Activated naive CD4-positive, alpha-beta T cell treated with anti-CD3 and anti-CD28 coated beads for 36 hours (primary cell): ENCODE results near the gene SNAP29. TPM values are rescaled to one million over a fixed set of nuclear protein-coding genes. Genes with fewer than 3 reads are reported as not detected.

Experiments
- CTCF ChIA-PET: fragments of 350-600 bp; sonication (Branson Sonifier 250); formaldehyde crosslinking; loops from one replicate; lab custom pipeline; 2021; ENCODE audit warnings: antibody characterized with exemption; lab: Charles Lee
- DNase-seq: peaks from one replicate; pipeline ENCODE4 v3.0.0-alpha.2; 2020
- H3K27ac Mint-ChIP-seq: one replicate; pipeline ENCODE4 v1.8.0; 2021; ENCODE audit warnings: mild to moderate bottlenecking, mixed read lengths
- H3K27me3 Mint-ChIP-seq: one replicate; pipeline ENCODE4 v1.8.0; 2021; ENCODE audit warnings: low read depth, mixed read lengths
- H3K36me3 Mint-ChIP-seq: one replicate; pipeline ENCODE4 v1.8.0; 2021; ENCODE audit warnings: low read depth, mixed read lengths
- H3K4me1 Mint-ChIP-seq: one replicate; pipeline ENCODE4 v1.8.0; 2021; ENCODE audit warnings: low read depth, mixed read lengths
- H3K4me3 Mint-ChIP-seq: one replicate; pipeline ENCODE4 v1.8.0; 2021; ENCODE audit warnings: mild to moderate bottlenecking, moderate library complexity, mixed read lengths
- H3K9me3 Mint-ChIP-seq: one replicate; pipeline ENCODE4 v1.8.0; 2021; ENCODE audit warnings: mixed read lengths
- intact Hi-C: fragments of 100-400 bp; cut with micrococcal nuclease; formaldehyde crosslinking; loops from one replicate; pipeline ENCODE4 v1.15.1; 2023
- total RNA-seq, 2 experiments: library from RNA; stranded (reverse); gene quantifications; one replicate each; pipeline ENCODE4 v1.2.3, GENCODE V29; 2021

Gene SNAP29
- total RNA-seq, 2 experiments from 2014 or later = 22.1 to 24.2 TPM

DNA sequence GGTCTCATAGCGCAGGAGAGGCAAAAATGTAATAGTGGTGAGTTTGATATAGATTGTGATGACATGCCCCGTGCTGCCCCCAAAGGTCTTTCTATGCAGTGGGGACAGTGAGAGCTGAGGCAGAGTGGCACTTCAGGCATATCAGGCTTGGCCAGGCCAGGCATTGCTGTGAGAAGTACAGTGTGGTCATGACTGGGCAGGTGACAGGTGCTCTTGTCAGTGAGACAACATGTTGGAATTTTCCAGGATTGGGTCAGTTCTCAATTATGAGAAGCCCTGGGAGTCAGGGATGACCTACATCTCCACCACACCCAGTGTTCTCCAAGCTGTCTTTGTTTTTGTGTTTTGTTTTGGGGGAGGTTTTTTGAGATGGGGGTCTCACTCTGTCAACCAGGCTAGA, 3.7 kb downstream of the SNAP29 start:
- H3K36me3 Mint-ChIP-seq = peaks cover 8% of the 10 kb centered on the region
- no peak for DNase-seq
- CTCF ChIA-PET = interaction anchor here (1.0 kb wide), 1 partner anchor 59 kb away, joined by 4 read pairs; no protein-coding TSS in a partner anchor
- no peak overlapping the region for H3K4me3 Mint-ChIP-seq
- H3K4me1 Mint-ChIP-seq = peaks cover 39% of the 10 kb centered on the region
- intact Hi-C loops = no loop called here
- H3K27ac Mint-ChIP-seq = no peak overlapping the region
- H3K27me3 Mint-ChIP-seq = no peaks in the 10 kb centered on the region
- no peaks in the 10 kb centered on the region for H3K9me3 Mint-ChIP-seq

DNA sequence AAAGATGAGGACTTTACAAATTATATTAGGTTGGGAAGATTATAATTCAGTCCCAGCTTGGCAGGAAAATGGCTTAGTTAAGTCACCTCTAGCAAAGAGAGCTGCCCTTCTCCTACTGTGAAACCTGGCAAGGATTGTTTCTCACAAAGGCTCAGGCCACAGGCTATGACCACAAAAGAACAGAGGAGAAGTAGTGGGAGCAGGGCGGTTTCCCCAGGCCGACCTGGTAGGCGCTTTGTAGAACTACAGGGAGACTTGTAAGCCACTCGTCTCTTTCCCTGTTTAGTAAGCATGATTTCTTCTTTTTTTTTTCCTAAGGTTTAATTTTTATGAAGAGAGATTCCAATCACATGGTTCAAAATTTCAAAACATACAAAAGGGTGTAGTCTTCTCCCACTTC, 4.6 kb downstream of the SNAP29 start:
- H3K4me3 Mint-ChIP-seq = no peak overlapping the region
- intact Hi-C loops = no loop called here
- no peak for DNase-seq
- no peak overlapping the region for H3K27ac Mint-ChIP-seq
- CTCF ChIA-PET = interaction anchor here (1.0 kb wide), 1 partner anchor 59 kb away, joined by 4 read pairs; no protein-coding TSS in a partner anchor
- no peaks in the 10 kb centered on the region for H3K27me3 Mint-ChIP-seq
- peaks cover 8% of the 10 kb centered on the region for H3K36me3 Mint-ChIP-seq
- no peaks in the 10 kb centered on the region for H3K9me3 Mint-ChIP-seq
- peaks cover 34% of the 10 kb centered on the region for H3K4me1 Mint-ChIP-seq

DNA sequence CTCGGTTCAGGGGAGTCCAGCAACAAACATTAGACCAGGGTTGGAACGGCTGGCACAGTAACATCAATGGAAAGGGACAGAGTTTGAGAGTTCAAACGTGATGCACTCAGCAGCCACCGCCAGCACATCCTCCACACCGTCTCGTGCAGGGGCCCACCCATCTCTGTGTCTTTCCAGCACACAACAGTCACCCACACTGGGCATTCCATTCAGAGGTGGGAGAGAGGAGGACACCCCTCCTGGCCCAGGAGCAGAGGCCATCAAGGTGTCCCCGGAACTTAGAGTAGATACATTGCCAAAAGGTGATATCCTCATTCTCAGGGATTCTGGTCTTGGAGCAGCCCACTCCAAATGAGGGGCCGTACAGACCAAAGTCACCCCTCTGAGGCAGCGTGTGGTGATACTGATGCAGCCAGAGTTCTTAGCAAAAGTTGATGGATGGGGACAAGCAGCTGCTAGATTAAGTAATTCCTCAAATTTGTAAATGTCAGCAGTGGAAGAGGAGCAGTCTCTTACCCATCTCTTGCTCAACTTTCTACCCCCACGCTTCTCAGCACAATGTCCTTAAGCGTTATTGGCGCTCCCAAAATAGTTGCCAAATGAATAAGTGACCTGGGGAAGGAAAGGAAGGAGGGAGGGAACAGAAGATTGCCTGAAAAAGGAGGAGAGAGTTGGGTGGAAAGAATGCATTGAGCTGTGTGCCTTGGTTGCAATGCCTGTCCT, 5.5 kb downstream of the SNAP29 start:
- no peak for DNase-seq
- Mint-ChIP-seq H3K4me3 (no peak overlapping the region), H3K36me3 (peaks cover 10% of the 10 kb centered on the region), H3K27me3 (no peaks in the 10 kb centered on the region), H3K9me3 (no peaks in the 10 kb centered on the region), H3K27ac (no peak overlapping the region), H3K4me1 (peaks cover 34% of the 10 kb centered on the region)
- CTCF ChIA-PET = interaction anchor here (0.6 kb wide), 1 partner anchor 70 kb away, joined by 3 read pairs; no protein-coding TSS in a partner anchor
- intact Hi-C loops = no loop called here

DNA sequence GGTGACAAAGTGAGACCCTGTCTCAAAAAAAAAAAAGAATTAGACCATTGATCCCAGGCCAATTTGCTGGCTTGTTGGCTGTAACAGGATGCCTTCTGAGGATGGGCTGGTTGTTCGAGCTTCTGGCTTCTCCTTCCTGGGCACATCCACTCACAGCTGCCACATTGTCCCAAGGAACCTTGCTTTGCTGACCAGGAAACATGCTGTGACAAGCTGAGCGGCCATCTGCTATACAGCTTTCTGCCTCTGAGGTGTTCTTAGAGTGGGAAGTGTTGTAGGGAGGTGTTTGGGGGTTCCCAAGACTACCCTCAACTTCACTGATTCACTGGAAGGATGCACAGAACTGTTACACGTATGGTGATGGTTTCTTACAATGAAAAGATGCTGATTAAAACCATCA, 6.5 kb downstream of the SNAP29 start:
- Mint-ChIP-seq H3K9me3 (no peaks in the 10 kb centered on the region), H3K4me1 (peaks cover 26% of the 10 kb centered on the region), H3K36me3 (peaks cover 10% of the 10 kb centered on the region), H3K27ac (no peak overlapping the region), H3K27me3 (no peaks in the 10 kb centered on the region), H3K4me3 (no peak overlapping the region)
- intact Hi-C loops = no loop called here
- DNase-seq = no peak
- CTCF ChIA-PET = no interaction called here

DNA sequence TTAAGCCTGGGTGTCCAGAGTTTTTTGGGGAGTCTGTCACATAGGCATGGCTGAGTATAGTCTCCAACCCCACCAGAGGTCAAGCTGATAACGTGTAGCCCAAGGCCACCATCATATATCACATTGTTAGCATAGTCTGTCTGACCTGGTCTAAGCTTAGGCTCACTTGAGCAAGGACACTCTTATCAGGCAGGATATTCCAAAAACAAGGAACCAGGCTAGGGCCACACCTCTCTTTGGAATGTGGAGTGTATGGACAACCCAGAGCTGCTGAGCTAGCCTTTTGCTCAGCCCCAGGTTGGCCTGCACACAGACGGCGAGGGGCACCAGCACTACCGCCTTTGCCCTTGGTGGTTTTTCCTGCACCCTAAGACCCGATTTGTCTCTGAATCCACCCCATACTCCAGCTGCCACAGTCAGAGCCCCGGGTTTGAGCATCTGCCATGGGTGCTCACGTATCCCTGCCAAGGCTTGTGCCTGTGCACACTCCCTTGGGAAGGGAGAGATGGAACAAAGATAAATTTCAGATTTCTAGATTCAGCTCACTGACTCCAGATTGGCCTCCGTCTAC, 7.2 kb downstream of the SNAP29 start:
- intact Hi-C loops = no loop called here
- H3K4me3 Mint-ChIP-seq = no peak overlapping the region
- no peaks in the 10 kb centered on the region for H3K27me3 Mint-ChIP-seq
- no peak overlapping the region for H3K27ac Mint-ChIP-seq
- no peaks in the 10 kb centered on the region for H3K9me3 Mint-ChIP-seq
- peaks cover 20% of the 10 kb centered on the region for H3K4me1 Mint-ChIP-seq
- CTCF ChIA-PET = no interaction called here
- H3K36me3 Mint-ChIP-seq = peaks cover 10% of the 10 kb centered on the region
- no peak for DNase-seq

DNA sequence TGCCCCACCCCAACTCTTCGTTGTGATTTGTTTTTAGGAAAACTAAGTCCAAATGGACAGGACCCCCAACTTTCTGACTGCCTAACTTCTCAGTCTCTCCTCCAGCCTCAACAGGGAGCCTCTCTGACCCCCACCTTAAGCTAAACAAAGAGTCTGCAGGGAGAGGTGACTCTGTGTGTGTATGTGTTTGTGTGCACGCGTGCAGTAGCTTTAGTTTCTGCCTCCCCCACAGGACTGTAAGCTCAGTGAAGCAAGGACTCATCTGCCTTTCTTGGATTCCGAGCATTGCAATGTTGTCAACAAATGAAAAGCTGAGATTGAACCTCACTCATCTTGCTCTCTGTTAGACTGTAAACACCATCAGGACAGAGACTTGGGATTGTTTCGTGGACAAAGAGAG, 7.9 kb downstream of the SNAP29 start:
- no peak overlapping the region for H3K4me3 Mint-ChIP-seq
- CTCF ChIA-PET = interaction anchor here (0.9 kb wide), 1 partner anchor 31 kb away, joined by 3 read pairs; no protein-coding TSS in a partner anchor

DNA sequence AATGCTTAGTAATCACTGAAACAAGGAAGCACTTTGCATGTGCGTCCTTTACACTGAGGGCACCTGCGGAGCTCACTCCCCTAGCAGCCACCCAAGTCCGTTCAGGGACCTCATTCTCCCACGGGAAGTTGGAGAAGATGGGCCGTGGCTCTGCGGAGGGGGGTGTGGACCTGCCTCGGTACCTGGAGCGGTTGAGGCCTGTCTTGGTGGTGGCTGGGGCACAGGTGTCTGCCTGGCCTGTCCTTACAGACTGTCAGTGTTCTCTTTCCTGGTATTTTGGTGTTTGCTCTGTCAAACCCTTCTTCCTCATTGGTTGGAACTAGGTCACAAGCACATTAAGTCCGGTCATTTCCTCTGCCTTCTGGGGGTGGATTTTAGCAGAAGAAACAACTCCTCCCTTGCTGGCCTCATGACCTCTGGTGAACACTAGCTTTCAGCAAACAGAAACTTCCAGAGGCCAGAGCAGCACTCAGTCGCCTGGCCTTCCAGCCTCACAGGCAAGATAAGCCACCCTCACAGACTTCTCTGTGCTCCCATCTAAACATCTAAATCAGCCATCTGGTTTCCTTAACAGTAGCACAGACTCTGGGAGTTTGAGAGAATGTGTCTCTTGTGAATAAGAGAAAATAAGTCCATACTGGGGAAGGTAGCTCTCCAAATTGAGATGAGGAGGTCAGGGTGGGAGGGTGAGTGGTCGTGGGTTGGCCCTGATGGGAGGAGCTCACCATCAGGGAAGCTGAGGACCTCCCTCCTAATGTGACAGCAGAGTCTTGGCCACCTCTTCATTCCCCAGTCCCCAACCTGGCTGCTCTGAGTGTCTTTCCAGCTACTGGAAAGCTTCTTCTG, 8.6 kb downstream of the SNAP29 start:
- CTCF ChIA-PET = interaction anchor here (0.9 kb wide), 1 partner anchor 32 kb away, joined by 3 read pairs; no protein-coding TSS in a partner anchor
- no peak overlapping the region for H3K4me3 Mint-ChIP-seq
- peaks cover 6% of the 10 kb centered on the region for H3K36me3 Mint-ChIP-seq
- no peaks in the 10 kb centered on the region for H3K9me3 Mint-ChIP-seq
- peaks cover 14% of the 10 kb centered on the region for H3K4me1 Mint-ChIP-seq
- H3K27ac Mint-ChIP-seq = no peak overlapping the region
- no peak for DNase-seq
- intact Hi-C loops = no loop called here
- no peaks in the 10 kb centered on the region for H3K27me3 Mint-ChIP-seq

More for the DNA sequence above, 7.9 kb downstream of the SNAP29 start:
- no peaks in the 10 kb centered on the region for H3K27me3 Mint-ChIP-seq
- peaks cover 19% of the 10 kb centered on the region for H3K4me1 Mint-ChIP-seq
- intact Hi-C loops = no loop called here
- H3K27ac Mint-ChIP-seq = no peak overlapping the region
- H3K36me3 Mint-ChIP-seq = peaks cover 10% of the 10 kb centered on the region
- no peak for DNase-seq
- H3K9me3 Mint-ChIP-seq = no peaks in the 10 kb centered on the region

DNA sequence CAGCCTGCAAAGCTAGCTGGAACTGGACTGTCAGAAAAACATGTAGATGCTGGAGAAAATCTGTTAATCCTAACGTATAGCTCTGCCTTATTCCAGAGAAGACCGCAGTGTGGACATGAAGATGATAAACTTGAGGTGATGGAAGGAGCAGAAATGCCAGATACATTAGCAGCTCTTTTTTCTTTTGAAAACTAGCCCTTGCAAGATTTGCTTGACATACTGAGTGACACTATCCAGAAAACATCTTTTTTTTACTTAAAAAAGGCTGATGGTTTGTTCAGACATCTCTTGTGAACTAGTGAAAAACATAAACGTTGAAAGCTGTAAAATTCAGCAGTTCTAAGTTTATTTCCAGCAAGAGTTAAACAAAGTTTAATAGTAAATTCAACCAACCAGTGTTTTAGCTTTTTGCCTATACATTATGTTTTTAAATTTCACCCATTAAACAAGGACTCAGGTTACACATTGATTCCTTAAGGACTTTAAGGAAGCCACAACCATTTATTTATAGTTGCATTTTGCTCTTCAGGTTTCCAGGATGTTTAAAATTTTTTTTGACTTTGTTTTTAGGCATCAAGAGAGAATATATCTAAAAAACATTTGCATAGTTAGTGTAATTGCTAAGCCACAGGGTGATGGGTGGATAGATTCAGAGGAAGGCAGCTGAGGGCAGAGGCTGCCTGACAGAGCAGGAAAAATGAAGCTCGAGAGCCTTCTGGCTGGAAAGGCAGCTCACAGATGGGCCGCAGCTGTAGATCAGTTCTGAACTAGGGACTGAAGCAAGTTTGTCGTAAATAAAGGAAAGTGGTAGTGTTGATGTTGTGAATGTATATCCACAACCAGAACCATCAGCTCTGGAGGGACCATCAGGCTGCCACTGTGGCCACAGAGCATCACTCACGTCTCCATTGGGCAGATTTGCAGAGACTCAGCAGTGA, 9.5 kb downstream of the SNAP29 start:
- CTCF ChIA-PET = no interaction called here
- Mint-ChIP-seq H3K36me3 (peaks cover 4% of the 10 kb centered on the region), H3K9me3 (no peaks in the 10 kb centered on the region), H3K27me3 (no peaks in the 10 kb centered on the region), H3K27ac (no peak overlapping the region), H3K4me1 (peaks cover 14% of the 10 kb centered on the region), H3K4me3 (no peak overlapping the region)
- no peak for DNase-seq
- intact Hi-C loops = no loop called here

DNA sequence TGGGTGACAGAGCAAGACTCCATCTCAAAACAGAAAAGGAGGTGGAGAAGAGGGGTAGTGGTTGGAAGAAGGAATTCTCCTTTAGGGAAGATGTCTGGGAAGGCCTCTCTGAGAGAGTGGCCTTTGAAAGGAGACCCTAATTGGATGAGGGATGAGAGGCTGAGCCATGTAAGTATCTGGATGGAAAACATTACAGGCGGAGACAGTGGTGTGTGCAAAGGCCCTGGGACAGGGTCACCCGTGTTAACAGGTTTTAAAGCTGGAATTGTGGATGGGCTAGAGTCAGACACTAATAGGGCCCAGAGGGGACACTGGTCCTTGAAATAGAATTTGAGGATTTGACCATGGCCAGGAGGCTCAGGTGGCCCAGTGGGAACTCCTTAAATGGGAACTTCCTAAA, 10.4 kb downstream of the SNAP29 start:
- no peak overlapping the region for H3K27ac Mint-ChIP-seq
- CTCF ChIA-PET = no interaction called here
- no peaks in the 10 kb centered on the region for H3K9me3 Mint-ChIP-seq
- peaks cover 11% of the 10 kb centered on the region for H3K4me1 Mint-ChIP-seq
- no peaks in the 10 kb centered on the region for H3K27me3 Mint-ChIP-seq
- intact Hi-C loops = no loop called here
- no peak overlapping the region for H3K4me3 Mint-ChIP-seq
- no peak for DNase-seq
- H3K36me3 Mint-ChIP-seq = peaks cover 5% of the 10 kb centered on the region

DNA sequence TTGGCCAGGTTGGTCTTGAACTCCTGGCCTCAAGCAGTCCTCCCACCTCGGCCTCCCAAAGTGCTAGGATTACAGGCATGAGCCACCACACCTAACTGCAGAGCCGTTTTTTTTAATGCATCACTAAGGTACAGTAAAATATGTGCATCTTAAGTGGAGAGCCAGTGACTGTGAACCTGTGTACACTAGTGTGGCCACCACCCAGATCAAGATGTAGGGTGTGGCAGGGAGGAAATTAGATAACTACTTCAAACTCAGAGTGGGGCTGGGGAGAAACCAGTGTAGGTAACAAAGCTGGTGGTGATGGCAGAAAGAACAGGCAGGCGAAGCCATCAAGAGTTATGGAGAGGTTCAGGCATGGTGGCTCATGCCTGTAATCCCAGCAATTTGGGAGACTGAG, 14.4 kb downstream of the SNAP29 start:
- Mint-ChIP-seq H3K4me3 (no peak overlapping the region), H3K27me3 (no peaks in the 10 kb centered on the region), H3K27ac (no peak overlapping the region), H3K36me3 (peaks cover 15% of the 10 kb centered on the region), H3K4me1 (no peaks in the 10 kb centered on the region), H3K9me3 (no peaks in the 10 kb centered on the region)
- CTCF ChIA-PET = no interaction called here
- no peak for DNase-seq
- intact Hi-C loops = no loop called here

DNA sequence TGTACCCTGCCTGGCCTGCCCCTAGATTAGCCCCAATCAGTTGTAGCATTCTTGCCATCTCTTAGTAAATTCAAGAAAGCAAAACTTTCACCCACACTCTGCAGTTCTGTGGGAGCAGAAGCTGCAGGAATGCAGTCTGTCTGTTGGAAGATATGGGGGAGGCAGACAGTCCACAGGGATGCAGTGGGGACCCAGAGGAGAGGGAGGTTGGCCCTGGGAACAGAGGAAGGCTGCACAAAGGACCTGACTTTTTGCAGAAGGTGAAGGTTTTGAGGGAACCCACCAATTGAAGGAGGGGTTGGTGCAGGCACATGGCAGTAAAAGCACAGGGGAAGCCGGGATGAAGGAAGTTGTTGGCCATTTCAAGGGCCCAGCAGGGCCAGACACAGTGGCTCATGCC, 16.5 kb downstream of the SNAP29 start:
- Mint-ChIP-seq H3K9me3 (no peaks in the 10 kb centered on the region), H3K36me3 (peaks cover 12% of the 10 kb centered on the region), H3K4me3 (no peak overlapping the region), H3K27ac (no peak overlapping the region), H3K27me3 (no peaks in the 10 kb centered on the region), H3K4me1 (no peaks in the 10 kb centered on the region)
- CTCF ChIA-PET = no interaction called here
- intact Hi-C loops = no loop called here
- DNase-seq = no peak
